Amniotic stem cell (primary cell): ENCODE results near the gene DESI2.
"Not testable (repeated sequence)": the region's sequence is repeated elsewhere in the genome, so short reads cannot be mapped to it uniquely, and the experiment has no call there.

Experiments
- DNase-seq: peaks from one replicate; lab custom pipeline; 2025; lab: John Stamatoyannopoulos, UW

The DESI2 gene

GRCh38 chr1:244654108-244655038, 1.4 kb downstream of the DESI2 start:
- no peak for DNase-seq

DNA sequence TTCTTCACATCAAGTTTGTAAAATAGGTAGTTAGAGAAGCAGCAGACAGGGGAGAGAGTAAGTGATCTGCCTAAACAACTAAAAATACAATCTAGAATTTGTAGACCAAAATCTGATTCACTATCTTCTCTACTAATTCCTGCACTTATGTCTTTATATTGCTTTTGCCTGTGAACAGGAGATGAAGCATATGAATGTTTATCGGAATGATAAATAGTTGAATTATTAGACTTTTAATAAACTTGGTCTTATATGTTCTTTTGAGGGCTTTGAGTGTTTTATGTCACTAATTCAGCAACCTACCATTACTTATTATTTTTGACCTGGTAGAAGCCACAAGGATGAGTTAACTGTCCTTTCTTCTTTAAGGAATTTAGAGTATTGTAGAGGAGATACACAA, 2.3 kb downstream of the DESI2 start:
- DNase-seq = no peak

DNA sequence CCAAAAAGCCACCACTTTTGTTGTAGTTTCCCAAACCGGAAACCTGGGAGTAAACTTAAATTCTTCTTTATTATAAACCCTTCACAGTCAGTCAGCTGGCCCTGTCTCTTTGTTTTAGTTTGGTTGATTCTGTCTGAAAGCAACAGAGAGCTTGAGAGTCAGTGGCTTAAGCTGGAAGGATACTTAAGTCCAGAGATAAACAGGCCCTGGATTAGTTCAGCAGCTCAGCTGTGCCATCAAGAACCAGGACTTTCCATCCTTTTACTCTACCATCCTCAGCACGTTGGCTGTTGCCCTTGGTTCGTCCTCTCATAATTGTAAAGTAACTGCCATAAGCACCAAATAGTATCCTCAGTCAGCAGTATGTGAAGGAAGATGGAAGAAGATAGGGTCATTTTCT, 4.5 kb downstream of the DESI2 start:
- DNase-seq = no peak

GRCh38 chr1:244659694-244660093, 6.8 kb downstream of the DESI2 start:
- DNase-seq = no peak

DNA sequence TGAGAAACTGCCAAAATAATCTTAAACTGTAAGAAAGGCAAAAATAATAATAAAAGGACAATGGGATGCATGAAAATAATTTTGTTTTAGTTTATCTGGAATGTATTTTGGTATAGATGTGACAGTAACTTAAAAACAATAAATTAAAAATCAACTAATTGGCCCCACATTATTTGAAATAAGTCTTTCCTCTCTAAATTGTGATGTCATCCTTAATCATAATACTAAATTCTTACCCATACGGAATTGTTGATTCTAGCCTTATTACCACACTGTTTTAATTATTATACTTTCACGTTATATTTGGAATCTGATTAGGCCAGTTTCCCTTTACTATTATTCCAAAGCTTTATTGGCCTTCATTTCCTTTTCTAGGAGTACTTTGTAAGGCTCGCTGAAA, 7.7 kb downstream of the DESI2 start:
- DNase-seq = no peak

DNA sequence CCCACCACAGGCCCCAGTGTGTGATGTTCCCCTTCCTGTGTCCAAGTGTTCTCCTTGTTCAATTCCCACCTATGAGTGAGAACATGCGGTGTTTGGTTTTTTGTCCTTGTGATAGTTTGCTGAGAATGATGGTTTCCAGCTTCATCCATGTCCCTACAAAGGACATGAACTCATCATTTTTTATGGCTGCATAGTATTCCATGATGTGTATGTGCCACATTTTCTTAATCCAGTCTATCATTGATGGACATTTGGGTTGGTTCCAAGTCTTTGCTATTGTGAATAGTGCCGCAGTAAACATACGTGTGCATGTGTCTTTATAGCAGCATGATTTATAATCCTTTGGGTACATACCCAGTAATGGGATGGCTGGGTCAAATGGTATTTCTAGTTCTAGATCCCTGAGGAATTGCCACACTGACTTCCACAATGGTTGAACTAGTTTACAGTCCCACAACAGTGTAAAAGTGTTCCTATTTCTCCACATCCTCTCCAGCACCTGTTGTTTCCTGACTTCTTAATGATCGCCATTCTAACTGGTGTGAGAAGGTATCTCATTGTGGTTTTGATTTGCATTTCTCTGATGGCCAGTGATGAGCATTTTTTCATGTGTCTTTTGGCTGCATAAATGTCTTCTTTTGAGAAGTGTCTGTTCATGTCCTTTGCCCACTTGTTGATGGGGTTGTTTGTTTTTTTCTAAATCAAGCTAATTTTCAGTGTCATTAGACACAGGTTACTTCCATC, 8.8 kb downstream of the DESI2 start:
- not testable (repeated sequence) for DNase-seq

DNA sequence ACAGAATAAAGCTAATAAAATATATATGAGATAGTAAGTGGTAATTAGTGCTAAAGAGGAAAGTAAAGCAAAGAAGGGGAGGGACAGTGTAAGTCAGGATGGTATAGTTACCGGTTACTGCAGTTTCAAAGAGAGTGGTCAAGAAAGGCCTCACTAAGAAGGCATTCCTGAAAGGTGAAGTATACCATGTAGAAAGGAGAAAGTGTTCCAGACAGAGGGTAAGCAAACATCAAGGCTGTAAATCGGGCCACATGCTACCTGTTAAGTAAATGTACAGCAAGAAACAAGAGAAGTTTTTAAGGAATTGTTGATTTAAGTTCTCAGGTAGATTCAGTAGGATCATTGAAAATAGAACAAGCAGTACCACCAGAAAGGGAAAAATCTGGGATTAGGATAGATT, 9.7 kb downstream of the DESI2 start:
- no peak for DNase-seq

DNA sequence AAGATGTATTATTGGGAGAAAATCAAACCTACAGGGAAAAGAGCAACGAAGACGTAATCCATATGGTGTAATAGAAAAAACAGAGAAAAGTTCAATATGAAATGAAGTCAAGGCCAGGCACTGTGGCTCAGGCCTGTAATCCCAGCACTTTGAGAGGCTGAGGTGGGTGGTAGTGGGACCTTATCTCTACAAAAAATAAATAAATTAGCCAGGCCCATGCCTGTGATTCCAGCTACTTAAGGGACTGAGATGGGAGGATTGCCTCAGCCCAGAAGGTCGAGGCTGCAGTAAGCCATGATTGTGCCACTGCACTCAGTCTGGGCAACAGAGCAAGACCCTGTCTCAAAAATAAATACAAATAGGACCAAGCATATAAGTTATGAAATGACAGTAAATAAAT, 11.4 kb downstream of the DESI2 start:
- no peak for DNase-seq

DNA sequence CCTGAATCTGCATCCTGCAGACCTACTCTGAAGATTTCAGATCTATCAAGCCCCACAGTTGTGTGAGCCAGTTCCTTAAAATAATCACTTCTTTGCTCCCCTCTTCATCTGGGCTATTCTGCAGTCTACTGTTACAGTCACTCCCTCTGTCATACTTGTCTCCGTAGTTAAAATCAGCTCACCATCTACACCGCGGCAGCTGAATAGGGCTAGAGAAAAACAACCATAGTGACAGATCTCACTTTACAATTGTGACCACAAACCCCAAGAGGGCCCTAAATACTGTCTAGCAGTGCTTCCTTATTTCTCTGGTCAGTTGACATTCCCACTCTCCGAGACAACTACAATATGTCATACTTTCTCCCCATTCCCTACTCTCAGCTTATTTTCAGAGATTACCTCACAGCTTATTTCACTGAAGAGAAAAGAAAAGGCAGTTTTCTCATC, 12.9 kb downstream of the DESI2 start:
- no peak for DNase-seq

DNA sequence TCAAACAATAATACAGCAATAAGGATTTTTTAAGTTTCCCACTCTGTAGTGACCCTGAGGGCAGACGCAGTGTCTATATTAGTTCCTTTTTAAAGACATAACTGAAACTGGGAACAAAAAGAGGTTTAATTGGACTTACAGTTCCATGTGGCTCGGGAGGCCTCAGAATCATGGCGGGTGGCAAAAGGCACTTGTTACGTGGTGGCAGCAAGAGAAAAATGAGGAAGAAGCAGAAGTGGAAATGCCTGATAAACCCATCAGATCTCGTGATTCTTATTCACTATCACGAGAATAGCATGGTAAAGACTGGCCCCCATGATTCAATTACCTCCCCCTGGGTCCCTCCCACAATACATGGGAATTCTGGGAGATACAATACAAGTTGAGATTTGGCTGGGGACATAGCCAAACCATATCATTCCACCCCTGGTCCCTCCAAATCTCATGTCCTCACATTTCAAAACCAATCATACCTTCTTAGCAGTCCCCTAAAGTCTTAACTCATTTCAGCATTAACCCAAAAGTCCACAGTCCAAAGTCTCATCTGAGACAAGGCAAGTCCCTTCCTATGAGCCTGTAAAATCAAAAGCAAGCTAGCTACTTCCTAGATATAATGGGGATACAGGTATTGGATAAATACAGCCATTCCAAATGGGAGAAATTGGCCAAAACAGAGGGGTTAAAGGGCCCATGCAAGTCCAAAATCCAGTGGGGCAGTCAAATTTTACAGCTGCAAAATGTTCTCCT, 13.9 kb downstream of the DESI2 start:
- not testable (repeated sequence) for DNase-seq

DNA sequence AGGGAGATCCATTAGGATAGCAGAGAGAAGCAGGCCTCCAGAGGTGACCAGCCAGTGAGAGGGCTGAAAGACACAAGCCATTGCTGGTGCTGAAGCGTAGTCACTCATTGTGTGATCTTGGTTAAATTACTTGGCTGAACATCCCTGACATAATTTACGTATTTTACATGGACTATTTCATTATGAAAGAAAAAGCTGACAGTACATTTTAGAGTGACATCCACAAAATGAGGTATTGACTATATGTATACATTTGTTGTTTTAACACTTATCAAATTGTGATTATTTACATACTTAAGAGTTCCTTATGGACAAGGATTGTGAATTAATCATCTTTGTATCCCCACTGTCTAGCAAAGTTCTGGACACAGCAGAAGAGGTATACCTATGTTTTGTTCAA, 14.9 kb downstream of the DESI2 start:
- no peak for DNase-seq

GRCh38 chr1:244672946-244673682, 20.2 kb downstream of the DESI2 start:
- DNase-seq = no peak

GRCh38 chr1:244674446-244674845, 21.5 kb downstream of the DESI2 start:
- DNase-seq = no peak

GRCh38 chr1:244675167-244675566, 22.2 kb downstream of the DESI2 start:
- no peak for DNase-seq

DNA sequence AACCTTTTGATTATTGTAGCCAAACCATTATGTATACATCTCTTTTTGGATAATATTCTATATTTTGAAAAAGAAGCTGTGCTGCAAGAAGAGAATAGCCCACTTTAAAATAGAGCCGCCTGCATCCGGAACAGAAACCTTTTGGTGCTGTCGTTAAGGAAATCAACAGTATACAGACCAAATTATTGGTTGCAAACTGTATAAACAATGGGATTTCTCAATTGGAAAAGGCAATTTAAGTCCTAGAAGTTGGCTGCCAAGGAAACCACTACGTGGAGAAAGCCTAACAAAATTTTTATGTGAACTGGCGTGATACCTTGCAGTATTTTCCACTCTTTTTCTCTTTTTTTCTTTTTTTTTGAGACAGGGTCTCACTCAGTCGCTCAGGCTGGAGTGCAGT, 25.8 kb downstream of the DESI2 start:
- DNase-seq = no peak

DNA sequence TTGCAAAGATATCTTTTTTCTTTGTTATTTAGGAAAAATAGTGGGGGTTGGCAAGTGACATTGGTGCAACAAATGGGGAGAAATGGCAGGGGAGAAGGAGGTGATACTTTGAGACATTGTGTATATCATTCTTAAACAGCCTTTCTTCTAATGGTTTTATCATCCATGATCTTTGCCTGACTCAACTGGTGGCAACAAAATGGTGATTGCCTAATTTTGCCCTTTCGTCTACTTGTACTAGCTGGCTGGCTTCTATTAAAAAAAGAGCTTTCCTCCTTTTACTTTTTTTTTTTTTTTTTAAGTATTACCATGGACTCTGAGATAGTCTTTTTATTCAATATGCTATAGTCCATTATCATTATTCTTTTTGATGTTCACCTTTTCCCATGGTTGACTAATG, 27.7 kb downstream of the DESI2 start:
- DNase-seq = no peak

- not testable (repeated sequence) for DNase-seq
Measured at GRCh38 chr1:244682087-244682486, 29.2 kb downstream of the DESI2 start.

DNA sequence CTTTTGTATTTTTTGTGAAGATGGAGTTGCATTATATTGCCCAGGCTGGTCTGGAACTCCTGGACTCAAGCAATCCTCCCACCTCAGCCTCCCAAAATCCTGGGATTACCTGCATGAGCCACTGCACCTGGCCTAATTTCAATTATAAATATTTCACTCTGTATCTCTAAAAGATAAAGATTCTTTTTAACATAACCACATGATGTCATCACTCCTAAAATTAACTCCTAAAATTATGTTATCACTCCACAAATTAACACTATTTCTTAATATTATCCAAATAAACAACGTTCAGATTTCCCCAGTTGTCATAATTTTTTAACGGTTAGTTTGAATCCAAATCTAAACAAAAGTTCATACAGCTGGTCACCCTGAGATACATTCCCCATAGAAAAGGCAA, 43.0 kb downstream of the DESI2 start:
- DNase-seq = no peak

- DNase-seq = no peak
Measured at GRCh38 chr1:244699741-244700140, 46.8 kb downstream of the DESI2 start.

GRCh38 chr1:244700808-244701207, 47.9 kb downstream of the DESI2 start:
- no peak for DNase-seq

- DNase-seq = no peak
Measured at GRCh38 chr1:244702620-244703019, 49.7 kb downstream of the DESI2 start.

DNA sequence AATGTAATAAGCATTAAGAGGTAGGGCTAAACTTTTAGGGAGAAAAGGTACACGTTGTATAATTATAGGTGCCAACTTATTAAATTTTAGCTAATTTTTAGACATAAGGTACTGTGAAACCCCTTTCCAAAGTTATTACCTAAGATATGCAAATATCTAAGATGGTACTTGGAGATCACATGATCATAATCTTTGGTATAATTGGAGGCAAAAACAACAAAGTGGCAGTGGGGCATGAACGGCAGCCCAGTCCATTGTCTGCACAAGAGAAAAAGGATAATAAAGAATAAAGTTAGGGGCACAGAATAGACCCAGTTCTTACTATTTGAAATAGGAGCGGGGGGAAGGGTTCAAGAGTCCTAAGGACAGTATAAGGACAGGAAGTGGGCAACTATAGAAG, 51.2 kb downstream of the DESI2 start:
- no peak for DNase-seq
